HepG2 (cell line): Measurements from ENCODE around the gene IRF6. TPM values are rescaled to one million over a fixed set of nuclear protein-coding genes. Genes with fewer than 3 reads are reported as not detected.

ENCODE experiments used
- ATAC-seq: fragments of 200-7000 bp; cut with Tn5 transposase; 3 replicates; pipeline ENCODE4 v1.9.1; 2020; ENCODE audit warnings: mild to moderate bottlenecking, moderate library complexity
- BruUV-seq: library from RNA; stranded (reverse); fragments of 400-500 nt; replicated peaks from 2 replicates; lab custom pipeline; 2021; lab: Mats Ljungman, UMichigan
- CTCF ChIA-PET: fragments of 300-600 bp; formaldehyde crosslinking; extraction: SDS; loops from one replicate; lab custom pipeline; 2021; ENCODE audit warnings: low total read pairs, inconsistent platforms, low intra/inter-chr PET ratio; lab: Yijun Ruan, JAX
- POLR2A ChIA-PET: fragments of 350-600 bp; sonication (Branson Sonifier 250); formaldehyde crosslinking; loops from one replicate; lab custom pipeline; 2020; ENCODE audit warnings: antibody characterized with exemption, inconsistent platforms; lab: Yijun Ruan, JAX
- DNase-seq: peaks from one replicate; pipeline ENCODE4 v3.0.0-alpha.2; 2015; ENCODE audit warnings: low spot score
- FAIRE-seq: peaks from 3 replicates; lab custom pipeline; 2011; peaks lifted over from hg19 to GRCh38; lab: Jason Lieb, UNC
- H2AFZ ChIP-seq: one replicate; pipeline ENCODE4 v1.6.1; 2011; ENCODE audit warnings: low read length, inconsistent platforms
- H3K27ac ChIP-seq: fragments of 300-600 bp; 3 replicates; pipeline ENCODE4 v1.8.0; 2011; ENCODE audit warnings: mixed run types, mild to moderate bottlenecking, mixed read lengths, low read length, inconsistent platforms; ENCODE audit not compliant: insufficient read depth; ENCODE audit errors: extremely low read length
- H3K27me3 ChIP-seq, 2 experiments: fragments of 200-600 bp in 1 of 2; 2 replicates in 1 of 2; 3 replicates in 1 of 2; pipeline versions ENCODE4 v1.6.0 to v1.8.0; 2011; ENCODE audit warnings: low read length in 2 of 2, mild to moderate bottlenecking in 2 of 2, moderate library complexity in 2 of 2, inconsistent platforms in 1 of 2; ENCODE audit not compliant: insufficient read depth in 2 of 2, control insufficient read depth in 1 of 2
- H3K36me3 ChIP-seq, 2 experiments: fragments of 200-600 bp in 1 of 2; replicated peaks in 1 of 2; 2 replicates in 1 of 2; 3 replicates in 1 of 2; pipeline versions ENCODE4 v1.5.1 to v1.8.0; 2011; ENCODE audit warnings: low read length in 2 of 2, inconsistent platforms in 1 of 2; ENCODE audit not compliant: insufficient read depth in 2 of 2, control insufficient read depth in 1 of 2
- H3K4me1 ChIP-seq: 2 replicates; pipeline ENCODE4 v1.5.1; 2012; ENCODE audit warnings: low read length, inconsistent platforms; ENCODE audit not compliant: insufficient read depth
- H3K4me2 ChIP-seq: 2 replicates; pipeline ENCODE4 v1.6.0; 2011; ENCODE audit warnings: low read depth, low read length, inconsistent platforms
- H3K4me3 ChIP-seq, 3 experiments: fragments of 200-600 bp in 1 of 3; sonication (generic), shearing (Covaris generic) in 1 of 3; replicated peaks in 1 of 3; 2 replicates each; pipeline ENCODE4 v1.5.1; 2011 to 2016; ENCODE audit warnings: low read length in 3 of 3, inconsistent platforms in 2 of 3, low read depth in 2 of 3, mild to moderate bottlenecking in 2 of 3, control low read depth in 1 of 3, mixed read lengths in 1 of 3; ENCODE audit not compliant: insufficient read depth in 1 of 3
- H3K79me2 ChIP-seq: one replicate; pipeline ENCODE4 v1.6.1; 2011; ENCODE audit warnings: low read length, inconsistent platforms; ENCODE audit not compliant: insufficient read depth
- H3K9ac ChIP-seq: 2 replicates; pipeline ENCODE4 v1.6.0; 2011; ENCODE audit warnings: mild to moderate bottlenecking, low read depth, low read length, inconsistent platforms; ENCODE audit not compliant: insufficient read depth
- H3K9me3 ChIP-seq: 2 replicates; pipeline ENCODE4 v1.5.1; 2012; ENCODE audit warnings: mild to moderate bottlenecking, low read length
- H4K20me1 ChIP-seq: 2 replicates; pipeline ENCODE4 v1.6.0; 2011; ENCODE audit warnings: inconsistent platforms, mild to moderate bottlenecking, low read length, moderate library complexity; ENCODE audit not compliant: insufficient read depth
- CCDC6 ChIP-seq: sonication (generic); formaldehyde crosslinking; IDR thresholded peaks from 2 replicates; pipeline ENCODE4 v1.8.1; 2022; ENCODE audit warnings: mild to moderate bottlenecking, missing genetic modification reagents, moderate library complexity
- CTCF ChIP-seq: sonication (generic); formaldehyde crosslinking; IDR thresholded peaks from 2 replicates; pipeline ENCODE4 v1.5.0; 2020; ENCODE audit warnings: mild to moderate bottlenecking, missing genetic modification reagents, moderate library complexity
- FOSL2 ChIP-seq: sonication (generic); formaldehyde crosslinking; IDR thresholded peaks from 2 replicates; pipeline ENCODE4 v1.4.0; 2020; ENCODE audit warnings: missing genetic modification reagents
- ZNF136 ChIP-seq: sonication (generic); formaldehyde crosslinking; IDR thresholded peaks from 2 replicates; pipeline ENCODE4 v1.8.1; 2022; ENCODE audit warnings: low read depth, mild to moderate bottlenecking, moderate library complexity, missing genetic modification reagents
- ZNF24 ChIP-seq: fragments of 450-650 bp; IDR thresholded peaks from 2 replicates; pipeline ENCODE4 v1.6.1; 2017; ENCODE audit warnings: antibody characterized with exemption, mild to moderate bottlenecking
- WGBS: methylation state at CpG from one replicate; pipeline ENCODE4 v1.1.6; 2017; ENCODE audit warnings: low lambda C conversion rate; 5-methylcytosine and 5-hydroxymethylcytosine counted together
- in situ Hi-C: cut with HindIII; loops from 2 replicates; pipeline ENCODE4 v1.10.0; 2017; ENCODE audit warnings: low pct_unique_long_range_greater_than_20kb; ENCODE audit not compliant: extremely low pct_ligation_motif_present
- intact Hi-C: fragments of 100-400 bp; cut with micrococcal nuclease; formaldehyde crosslinking; loops from one replicate; pipeline ENCODE4 v1.10.0; 2022; ENCODE audit not compliant: unreplicated experiment
- polyA plus RNA-seq, 8 experiments: library from polyadenylated mRNA; depleted of rRNA in 3 of 8; stranded (reverse) in 7 of 8; unstranded in 1 of 8; fragments of >200 nt; fragmentation: Illumina TruSeq in 4 of 8; extraction: Trizol in 4 of 8; gene quantifications; 2 replicates each; pipeline versions ENCODE4 v1.2.1 to v1.2.3, GENCODE V29; 2011 to 2016; ENCODE audit warnings: low read depth in 4 of 8, missing spikeins in 1 of 8, mixed read lengths in 1 of 8; ENCODE audit not compliant: insufficient read depth in 1 of 8
- total RNA-seq, 5 experiments: library from RNA; depleted of rRNA; stranded (reverse); fragments of >200 nt; fragmentation: Illumina TruSeq; extraction: Trizol; gene quantifications; 2 replicates each; pipeline ENCODE4 v1.2.3, GENCODE V29; 2016; ENCODE audit warnings: low read depth in 1 of 5
- TF ChIP-seq, protein P1 (sequence below): IDR thresholded peaks from 2 replicates; pipeline ENCODE4 v1.6.1; 2012; ENCODE audit warnings: inconsistent platforms
- TF ChIP-seq, protein P2 (sequence below): sonication (generic); IDR thresholded peaks from 2 replicates; pipeline ENCODE4 v1.6.1; 2016; ENCODE audit warnings: low read depth, borderline replicate concordance

Gene IRF6
- total and polyA plus RNA-seq, 2 of the 13 experiments (the other 11 are each of a cell fraction or from before 2014, with no cell fraction given), result 0.02 TPM; not detected in 1

DNA sequence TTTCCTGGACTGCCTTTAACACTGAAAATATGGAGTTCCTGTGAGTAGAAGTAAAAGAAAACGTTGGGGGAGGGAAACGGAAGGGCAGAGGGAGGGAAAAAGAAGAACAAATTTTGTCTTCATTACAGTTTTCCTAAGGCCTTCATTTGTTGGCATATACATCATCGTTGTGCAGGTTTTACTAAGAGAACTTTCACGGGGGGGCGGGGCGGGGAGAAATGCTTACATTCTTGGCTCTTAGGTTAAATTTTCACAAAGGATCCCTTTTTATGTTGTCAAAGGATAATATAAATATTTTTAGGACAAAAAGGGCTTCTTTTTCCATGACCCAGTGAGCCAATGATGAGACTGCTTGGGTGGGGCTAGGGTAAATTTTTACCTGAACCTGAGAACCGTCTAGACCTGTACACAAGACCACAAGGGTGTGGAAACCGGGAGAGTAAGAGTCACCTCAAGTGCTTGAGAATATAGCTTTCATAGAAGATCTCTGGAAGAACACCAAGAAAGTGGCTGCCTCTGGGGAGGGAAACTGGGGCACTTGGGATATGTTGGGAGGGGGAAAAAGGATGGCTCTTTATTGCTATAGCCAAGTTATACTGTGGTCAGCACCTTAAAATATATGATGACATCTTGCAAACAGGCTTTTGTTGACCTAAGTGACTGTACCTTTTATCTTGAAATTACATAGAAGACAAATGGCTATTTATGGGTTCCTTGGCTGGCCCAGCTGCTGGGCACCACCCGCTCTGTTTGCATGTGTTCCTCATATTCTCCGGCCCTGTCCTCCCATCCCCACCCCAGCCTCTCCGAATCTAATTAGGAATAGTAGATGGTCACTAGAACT is 19.9 kb upstream of the IRF6 start:
- Histone ChIP-seq H3K36me3 (peaks cover 0 to 4% of the 10 kb centered on the region in 2 experiments; a peak in 2 of 5 replicates), H3K4me1 (peaks cover 36% of the 10 kb centered on the region), H3K79me2 (peaks cover 6% of the 10 kb centered on the region), H3K4me3 (no peak overlapping the region), H3K4me2 (peak overlapping the region; percentile 3; the same call in 1 of the 2 replicates), H3K27ac (no peak overlapping the region), H3K9ac (no peak overlapping the region), H2AFZ (no peak overlapping the region), H3K27me3 (no peaks in the 10 kb centered on the region; a peak in 1 of 5 replicates), H4K20me1 (no peaks in the 10 kb centered on the region), H3K9me3 (no peaks in the 10 kb centered on the region)
- WGBS, result 28% methylated on average over 11 of the region's 11 CpGs
- in situ Hi-C loops, result no loop called here
- no TSS peak for BruUV-seq
- ATAC-seq (no peak), DNase-seq (no peak), FAIRE-seq (no peak)
- intact Hi-C loops, result loop anchor here (2.0 kb wide), 1 partner anchor 41 kb away; the partner anchor contains the start of gene C1orf74
- ChIA-PET CTCF (no interaction called here), POLR2A (no interaction called here)
- TF ChIP-seq FOSL2 (CRISPR knock-in tag), result 0 out of 2 replicates have a peak, but pooled peaks have one; percentile 15
- TF ChIP-seq, protein P1, sequence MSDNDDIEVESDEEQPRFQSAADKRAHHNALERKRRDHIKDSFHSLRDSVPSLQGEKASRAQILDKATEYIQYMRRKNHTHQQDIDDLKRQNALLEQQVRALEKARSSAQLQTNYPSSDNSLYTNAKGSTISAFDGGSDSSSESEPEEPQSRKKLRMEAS, result no peak

GRCh38 chr1:209823143-209824041 is 17.4 kb upstream of the IRF6 start:
- POLR2A ChIA-PET, result no interaction called here
- BruUV-seq, result no TSS peak
- ATAC-seq (peak; percentile 63), DNase-seq (peak; percentile 38), FAIRE-seq (peak; percentile 59)
- H3K9ac ChIP-seq, result no peak overlapping the region
- no peak overlapping the region; a peak in 1 of 6 replicates for H3K4me3 ChIP-seq
- H3K36me3 ChIP-seq, result no peaks in the 10 kb centered on the region
- H3K4me1 ChIP-seq, result peaks cover 23% of the 10 kb centered on the region
- peaks cover 4% of the 10 kb centered on the region for H3K79me2 ChIP-seq
- no peaks in the 10 kb centered on the region for H4K20me1 ChIP-seq
- H3K27ac ChIP-seq, result no peak overlapping the region
- in situ Hi-C loops, result no loop called here
- CTCF ChIA-PET, result interaction anchor here (1.5 kb wide), 1 partner anchor 166 kb away, joined by 4 read pairs; no protein-coding TSS in a partner anchor
- TF ChIP-seq ZNF24, result peak; percentile 44; the same call in 1 of the 2 replicates
- TF ChIP-seq CTCF, result peak; percentile 66
- TF ChIP-seq ZNF136, result no peak
- TF ChIP-seq CCDC6, result no peak
- TF ChIP-seq, protein P2, sequence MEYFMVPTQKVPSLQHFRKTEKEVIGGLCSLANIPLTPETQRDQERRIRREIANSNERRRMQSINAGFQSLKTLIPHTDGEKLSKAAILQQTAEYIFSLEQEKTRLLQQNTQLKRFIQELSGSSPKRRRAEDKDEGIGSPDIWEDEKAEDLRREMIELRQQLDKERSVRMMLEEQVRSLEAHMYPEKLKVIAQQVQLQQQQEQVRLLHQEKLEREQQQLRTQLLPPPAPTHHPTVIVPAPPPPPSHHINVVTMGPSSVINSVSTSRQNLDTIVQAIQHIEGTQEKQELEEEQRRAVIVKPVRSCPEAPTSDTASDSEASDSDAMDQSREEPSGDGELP, result peak; percentile 37; the same call in 1 of the 2 replicates
- TF ChIP-seq, all 625 proteins: peak for 3
- peaks cover 0 to 6% of the 10 kb centered on the region in 2 experiments; a peak in 1 of 5 replicates for H3K27me3 ChIP-seq
- H3K9me3 ChIP-seq, result no peaks in the 10 kb centered on the region
- peak overlapping the region; percentile 39 for H3K4me2 ChIP-seq
- 19% methylated on average over 12 of the region's 12 CpGs for WGBS
- intact Hi-C loops, result loop anchor here (5.0 kb wide), 1 partner anchor 76 kb away; no protein-coding TSS in a partner anchor
- H2AFZ ChIP-seq, result peak overlapping the region; percentile 31
